Measurements from ENCODE around the gene CRYL1.

Gene CRYL1

DNA sequence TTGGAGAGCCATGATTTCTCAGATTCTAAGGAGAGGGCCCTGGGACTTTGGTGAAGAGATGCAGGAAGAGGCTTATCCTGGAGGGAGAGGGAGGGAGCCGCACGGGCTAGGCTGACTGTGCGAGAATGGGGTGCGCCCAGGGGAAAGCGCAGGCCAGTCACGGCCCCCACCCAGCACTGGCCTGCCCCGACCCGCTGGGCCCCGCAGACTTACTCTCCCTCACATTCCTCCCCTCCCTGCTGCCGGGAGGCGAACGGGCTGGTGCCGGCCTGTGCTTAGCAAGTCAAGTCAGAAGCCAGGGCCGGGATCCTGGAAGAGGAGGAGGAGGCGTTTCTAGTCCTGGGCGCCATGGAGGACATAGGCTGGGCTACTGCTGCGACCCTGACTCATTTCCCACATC is 120.0 kb downstream of the CRYL1 start:
- Histone ChIP-seq H3K9me3 (ENCODE audit: severe bottlenecking) (no peaks in the 10 kb centered on the region), H3K36me3 (ENCODE audit: low read depth) (no peaks in the 10 kb centered on the region), H3K27me3 (ENCODE audit: insufficient read depth, poor library complexity, severe bottlenecking) (no peaks in the 10 kb centered on the region), H3K4me1 (ENCODE audit: insufficient read depth, poor library complexity, severe bottlenecking) (peaks cover 35% of the 10 kb centered on the region), H3K27ac (ENCODE audit: poor library complexity, severe bottlenecking) (peak overlapping the region; percentile 52), H3K4me3 (ENCODE audit: severe bottlenecking) (no peak overlapping the region)
- peak; percentile 80 for DNase-seq (ENCODE audit: low spot score)
- TF ChIP-seq, protein P1, sequence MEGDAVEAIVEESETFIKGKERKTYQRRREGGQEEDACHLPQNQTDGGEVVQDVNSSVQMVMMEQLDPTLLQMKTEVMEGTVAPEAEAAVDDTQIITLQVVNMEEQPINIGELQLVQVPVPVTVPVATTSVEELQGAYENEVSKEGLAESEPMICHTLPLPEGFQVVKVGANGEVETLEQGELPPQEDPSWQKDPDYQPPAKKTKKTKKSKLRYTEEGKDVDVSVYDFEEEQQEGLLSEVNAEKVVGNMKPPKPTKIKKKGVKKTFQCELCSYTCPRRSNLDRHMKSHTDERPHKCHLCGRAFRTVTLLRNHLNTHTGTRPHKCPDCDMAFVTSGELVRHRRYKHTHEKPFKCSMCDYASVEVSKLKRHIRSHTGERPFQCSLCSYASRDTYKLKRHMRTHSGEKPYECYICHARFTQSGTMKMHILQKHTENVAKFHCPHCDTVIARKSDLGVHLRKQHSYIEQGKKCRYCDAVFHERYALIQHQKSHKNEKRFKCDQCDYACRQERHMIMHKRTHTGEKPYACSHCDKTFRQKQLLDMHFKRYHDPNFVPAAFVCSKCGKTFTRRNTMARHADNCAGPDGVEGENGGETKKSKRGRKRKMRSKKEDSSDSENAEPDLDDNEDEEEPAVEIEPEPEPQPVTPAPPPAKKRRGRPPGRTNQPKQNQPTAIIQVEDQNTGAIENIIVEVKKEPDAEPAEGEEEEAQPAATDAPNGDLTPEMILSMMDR (IDR thresholded peaks at IDR 0.05; ENCODE audit: poor library complexity, severe bottlenecking), result no peak
- ATAC-seq (ENCODE audit: low read depth), result peak; percentile 85

DNA sequence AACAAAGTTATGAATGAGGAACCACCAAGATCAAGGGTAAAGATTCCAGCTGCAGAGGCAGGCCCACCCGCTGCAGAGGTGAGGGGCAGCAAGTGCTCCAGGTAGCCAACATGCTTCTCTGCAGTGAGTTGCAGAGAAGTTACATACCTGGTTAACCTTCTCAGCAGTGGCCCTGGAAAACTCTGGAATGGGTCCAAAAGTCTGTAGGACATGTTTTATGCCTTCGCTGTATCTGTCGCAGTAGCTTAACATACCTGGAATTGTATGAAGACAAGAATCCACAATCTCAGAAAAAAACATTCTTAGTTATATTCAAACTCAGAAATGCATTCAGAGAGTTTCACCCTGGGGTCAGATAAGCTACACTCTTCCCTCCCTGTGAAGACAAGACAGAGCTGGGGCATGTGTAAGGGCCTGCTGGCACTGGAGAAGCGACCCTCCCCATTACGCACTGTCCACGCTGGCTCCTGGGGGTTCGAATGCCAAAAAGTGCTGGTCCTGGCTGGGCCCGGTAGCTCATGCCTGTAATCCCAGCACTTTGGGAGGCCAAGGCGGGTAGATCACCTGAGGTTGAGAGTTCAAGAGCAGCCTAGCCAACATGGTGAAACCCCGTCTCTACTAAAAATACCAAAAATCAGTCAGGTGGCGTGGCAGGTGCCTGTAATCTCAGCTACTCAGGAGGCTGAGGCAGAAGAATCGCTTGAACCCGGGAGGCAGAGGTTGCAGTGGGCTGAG is 121.0 kb downstream of the CRYL1 start:
- TF ChIP-seq, protein P1 (IDR thresholded peaks at IDR 0.05; ENCODE audit: poor library complexity, severe bottlenecking), result no peak
- ATAC-seq (ENCODE audit: low read depth) (no peak), DNase-seq (ENCODE audit: low spot score) (no peak)
- no peak overlapping the region for H3K4me3 ChIP-seq (ENCODE audit: severe bottlenecking)
- H3K27ac ChIP-seq (ENCODE audit: poor library complexity, severe bottlenecking), result peak overlapping the region; percentile 52
- no peaks in the 10 kb centered on the region for H3K9me3 ChIP-seq (ENCODE audit: severe bottlenecking)
- peaks cover 37% of the 10 kb centered on the region for H3K4me1 ChIP-seq (ENCODE audit: insufficient read depth, poor library complexity, severe bottlenecking)
- no peaks in the 10 kb centered on the region for H3K27me3 ChIP-seq (ENCODE audit: insufficient read depth, poor library complexity, severe bottlenecking)
- H3K36me3 ChIP-seq (ENCODE audit: low read depth), result no peaks in the 10 kb centered on the region

DNA sequence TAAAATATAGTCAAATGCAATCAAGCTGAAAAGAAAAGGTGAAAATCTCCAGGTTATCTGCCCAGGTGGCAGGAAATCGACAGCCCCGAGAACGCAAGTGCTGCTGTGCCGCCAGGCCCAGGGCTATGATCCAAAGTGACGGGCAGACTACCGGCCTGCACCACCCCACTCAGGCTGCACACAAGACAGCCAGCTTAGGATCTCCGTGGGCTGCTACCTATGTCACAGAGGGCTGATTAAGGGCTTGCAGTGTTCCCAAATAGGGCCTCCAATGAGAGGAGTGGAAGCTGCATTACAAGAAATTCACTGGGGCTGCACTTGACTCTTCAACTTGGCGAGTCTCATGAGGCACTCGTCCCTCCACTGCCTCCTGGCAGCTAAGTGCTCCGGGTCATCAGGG is 121.8 kb downstream of the CRYL1 start:
- Histone ChIP-seq H3K4me3 (ENCODE audit: severe bottlenecking) (no peak overlapping the region), H3K27ac (ENCODE audit: poor library complexity, severe bottlenecking) (no peak overlapping the region), H3K27me3 (ENCODE audit: insufficient read depth, poor library complexity, severe bottlenecking) (no peaks in the 10 kb centered on the region), H3K36me3 (ENCODE audit: low read depth) (no peaks in the 10 kb centered on the region), H3K4me1 (ENCODE audit: insufficient read depth, poor library complexity, severe bottlenecking) (peaks cover 37% of the 10 kb centered on the region), H3K9me3 (ENCODE audit: severe bottlenecking) (no peaks in the 10 kb centered on the region)
- no peak for ATAC-seq (ENCODE audit: low read depth)
- no peak for DNase-seq (ENCODE audit: low spot score)
- TF ChIP-seq, protein P1 (IDR thresholded peaks at IDR 0.05; ENCODE audit: poor library complexity, severe bottlenecking), result no peak

DNA sequence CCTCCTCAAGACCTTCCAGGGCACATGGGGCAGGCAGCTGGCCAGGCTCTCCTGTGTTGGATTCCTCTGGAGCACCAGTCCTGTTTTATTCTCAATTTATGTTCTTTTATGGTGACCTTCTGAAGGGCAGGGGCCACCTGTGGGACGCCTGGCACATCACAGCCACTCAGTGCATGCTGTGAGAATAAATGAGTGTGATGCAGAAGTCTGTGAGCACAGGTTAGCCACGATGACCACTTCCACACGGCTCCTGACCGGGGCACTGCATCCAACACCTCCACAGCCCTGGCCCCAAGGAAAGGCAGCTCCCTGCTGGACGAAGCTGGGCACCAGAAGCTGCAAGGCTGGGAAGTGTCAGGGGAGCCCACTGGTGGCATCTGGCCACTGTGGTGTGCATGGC is 122.8 kb downstream of the CRYL1 start:
- DNase-seq (ENCODE audit: low spot score) (no peak), ATAC-seq (ENCODE audit: low read depth) (no peak)
- TF ChIP-seq, protein P1 (IDR thresholded peaks at IDR 0.05; ENCODE audit: poor library complexity, severe bottlenecking), result no peak
- Histone ChIP-seq H3K4me3 (ENCODE audit: severe bottlenecking) (no peak overlapping the region), H3K36me3 (ENCODE audit: low read depth) (no peaks in the 10 kb centered on the region), H3K9me3 (ENCODE audit: severe bottlenecking) (no peaks in the 10 kb centered on the region), H3K27me3 (ENCODE audit: insufficient read depth, poor library complexity, severe bottlenecking) (no peaks in the 10 kb centered on the region), H3K4me1 (ENCODE audit: insufficient read depth, poor library complexity, severe bottlenecking) (peaks cover 37% of the 10 kb centered on the region), H3K27ac (ENCODE audit: poor library complexity, severe bottlenecking) (peak overlapping the region; percentile 78)

All from RWPE2 (cell line).